Loucy (cell line): Measurements from ENCODE around the gene PHPT1.

ENCODE experiments used
- H2AFZ ChIP-seq: fragments of 200-600 bp; sonication (generic); 2 replicates; pipeline ENCODE4 v1.6.0; 2016; ENCODE audit warnings: antibody characterized with exemption, mild to moderate bottlenecking, low read length, moderate library complexity
- H3F3A ChIP-seq: fragments of 200-600 bp; 2 replicates; pipeline ENCODE4 v1.6.0; 2016; ENCODE audit warnings: antibody characterized with exemption, low read depth, mild to moderate bottlenecking
- H3K27me3 ChIP-seq: fragments of 200-600 bp; sonication (generic); 2 replicates; pipeline ENCODE4 v1.6.1; 2014; ENCODE audit warnings: low read length, mild to moderate bottlenecking; ENCODE audit not compliant: insufficient read depth, poor library complexity, severe bottlenecking
- H3K36me3 ChIP-seq: fragments of 200-600 bp; sonication (generic); 2 replicates; pipeline ENCODE4 v1.6.1; 2016; ENCODE audit warnings: low read length; ENCODE audit not compliant: insufficient read depth
- H3K4me1 ChIP-seq: fragments of 200-600 bp; sonication (generic); 2 replicates; pipeline ENCODE4 v1.5.1; 2014; ENCODE audit warnings: low read length, mild to moderate bottlenecking; ENCODE audit not compliant: insufficient read depth, poor library complexity, severe bottlenecking
- H3K4me2 ChIP-seq: fragments of 200-600 bp; sonication (generic); 2 replicates; pipeline ENCODE4 v1.6.0; 2014; ENCODE audit warnings: antibody characterized with exemption, low read length, low read depth, mild to moderate bottlenecking; ENCODE audit not compliant: poor library complexity, severe bottlenecking
- H3K4me3 ChIP-seq: fragments of 200-600 bp; sonication (generic); 2 replicates; pipeline ENCODE4 v1.5.1; 2014; ENCODE audit warnings: low read length, mild to moderate bottlenecking, mixed read lengths; ENCODE audit not compliant: poor library complexity, severe bottlenecking
- H3K79me2 ChIP-seq: fragments of 200-600 bp; sonication (generic); 2 replicates; pipeline ENCODE4 v1.6.1; 2014; ENCODE audit warnings: low read length; ENCODE audit not compliant: insufficient read depth
- H3K9ac ChIP-seq: fragments of 200-600 bp; sonication (generic); 2 replicates; pipeline ENCODE4 v1.6.0; 2014; ENCODE audit warnings: mild to moderate bottlenecking, low read depth, low read length, moderate library complexity; ENCODE audit not compliant: poor library complexity, severe bottlenecking
- H3K9me2 ChIP-seq: fragments of 200-600 bp; sonication (generic); replicated peaks from 2 replicates; pipeline ENCODE4 v1.6.1; 2016; ENCODE audit warnings: low read depth, low read length, mixed read lengths
- H3K9me3 ChIP-seq: fragments of 200-600 bp; sonication (generic); 2 replicates; pipeline ENCODE4 v1.6.1; 2014; ENCODE audit warnings: mild to moderate bottlenecking, antibody characterized with exemption, low read length, low read depth; ENCODE audit not compliant: insufficient read depth
- H4K20me1 ChIP-seq: fragments of 200-600 bp; sonication (generic); 2 replicates; pipeline ENCODE4 v1.6.0; 2014; ENCODE audit warnings: antibody characterized with exemption, low read length, mild to moderate bottlenecking; ENCODE audit not compliant: insufficient read depth, poor library complexity, severe bottlenecking
- CTCF ChIP-seq: fragments of 200-600 bp; sonication (generic); conservative IDR thresholded peaks from 2 replicates; pipeline ENCODE4 v1.5.1; 2014; ENCODE audit warnings: mild to moderate bottlenecking, antibody characterized with exemption, low read length
- EZH2phosphoT487 ChIP-seq: fragments of 200-600 bp; IDR thresholded peaks from 2 replicates; pipeline ENCODE4 v1.6.1; 2018; ENCODE audit warnings: antibody characterized with exemption, mild to moderate bottlenecking, moderate library complexity, borderline replicate concordance

PHPT1 gene

GRCh38 chr9:136856079-136856476 lies 6.9 kb downstream of the PHPT1 start:
- no peak overlapping the region for H3K4me2 ChIP-seq
- H3K4me3 ChIP-seq = no peak overlapping the region
- H3K79me2 ChIP-seq = no peaks in the 10 kb centered on the region
- no peaks in the 10 kb centered on the region for H3F3A ChIP-seq
- no peaks in the 10 kb centered on the region for H3K9me2 ChIP-seq
- H3K9me3 ChIP-seq = no peaks in the 10 kb centered on the region
- H3K9ac ChIP-seq = no peak overlapping the region
- H3K36me3 ChIP-seq = peaks cover 9% of the 10 kb centered on the region; the same call in 1 of the 2 replicates
- H3K27me3 ChIP-seq = no peaks in the 10 kb centered on the region
- TF ChIP-seq EZH2phosphoT487 (no peak), CTCF (no peak)
- H3K4me1 ChIP-seq = no peaks in the 10 kb centered on the region
- H2AFZ ChIP-seq = no peak overlapping the region
- H4K20me1 ChIP-seq = peaks cover 3% of the 10 kb centered on the region

GRCh38 chr9:136856541-136857141 lies 7.4 kb downstream of the PHPT1 start:
- H3K9ac ChIP-seq = no peak overlapping the region
- TF ChIP-seq CTCF (no peak; the same call in 1 of the 2 replicates), EZH2phosphoT487 (no peak)
- H3K4me1 ChIP-seq = no peaks in the 10 kb centered on the region

DNA sequence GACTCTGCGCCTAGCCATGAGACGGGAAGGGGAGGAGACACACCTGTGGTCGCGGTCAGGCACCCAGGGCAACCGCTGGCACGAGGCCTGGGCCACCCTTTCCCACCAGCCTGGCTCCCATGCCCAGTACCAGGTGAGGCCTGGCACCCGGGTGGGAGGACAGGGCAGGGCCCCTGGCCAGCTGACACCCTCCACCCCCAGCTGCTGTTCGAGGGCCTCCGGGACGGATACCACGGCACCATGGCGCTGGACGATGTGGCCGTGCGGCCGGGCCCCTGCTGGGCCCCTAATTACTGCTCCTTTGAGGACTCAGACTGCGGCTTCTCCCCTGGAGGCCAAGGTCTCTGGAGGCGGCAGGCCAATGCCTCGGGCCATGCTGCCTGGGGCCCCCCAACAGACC lies 8.0 kb downstream of the PHPT1 start:
- Histone ChIP-seq H3K9me3 (no peaks in the 10 kb centered on the region), H3K4me3 (no peak overlapping the region), H3F3A (no peaks in the 10 kb centered on the region), H3K4me1 (no peaks in the 10 kb centered on the region), H2AFZ (no peak overlapping the region), H3K9me2 (no peaks in the 10 kb centered on the region), H4K20me1 (peaks cover 3% of the 10 kb centered on the region), H3K27me3 (no peaks in the 10 kb centered on the region), H3K79me2 (no peaks in the 10 kb centered on the region), H3K36me3 (peaks cover 4% of the 10 kb centered on the region; the same call in 1 of the 2 replicates), H3K4me2 (no peak overlapping the region), H3K9ac (no peak overlapping the region)
- TF ChIP-seq EZH2phosphoT487 (no peak), CTCF (no peak)

More at GRCh38 chr9:136856541-136857141, 7.4 kb downstream of the PHPT1 start:
- Histone ChIP-seq H3K79me2 (no peaks in the 10 kb centered on the region), H3K4me2 (no peak overlapping the region), H3K9me3 (no peaks in the 10 kb centered on the region), H3K36me3 (peaks cover 4% of the 10 kb centered on the region; the same call in 1 of the 2 replicates), H2AFZ (no peak overlapping the region), H3K4me3 (no peak overlapping the region), H4K20me1 (peaks cover 3% of the 10 kb centered on the region), H3K27me3 (no peaks in the 10 kb centered on the region), H3K9me2 (no peaks in the 10 kb centered on the region), H3F3A (no peaks in the 10 kb centered on the region)
